HG02981 (cell line): Measurements from ENCODE around the gene KCNA1.

Source experiments
- ATAC-seq: cut with Tn5 transposase; IDR thresholded peaks from one replicate; pipeline ENCODE4 v1.9.1; 2021; ENCODE audit warnings: mild to moderate bottlenecking, moderate library complexity; ENCODE audit not compliant: unreplicated experiment

KCNA1 gene

GRCh38 chr12:4958697-4959375 is 49.1 kb downstream of the KCNA1 start:
- no peak for ATAC-seq

DNA sequence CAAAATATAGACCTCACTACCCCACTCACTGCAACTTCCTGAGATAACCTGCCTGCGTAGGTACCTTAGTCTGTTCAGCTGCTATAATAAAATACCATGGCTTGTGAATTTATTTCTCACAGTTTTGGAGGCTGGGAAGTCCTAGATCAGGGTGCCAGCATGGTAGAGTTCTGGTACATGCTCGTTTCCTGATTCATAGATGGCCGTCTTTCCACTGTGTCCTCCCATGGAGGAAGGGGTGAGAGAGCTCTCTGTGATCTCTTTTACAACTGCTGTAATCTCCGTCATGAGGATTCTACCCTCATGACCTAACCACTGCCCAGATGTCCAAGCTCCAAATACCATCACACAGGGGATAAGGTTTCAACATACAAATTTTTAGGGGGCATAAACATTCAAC is 49.7 kb downstream of the KCNA1 start:
- ATAC-seq = no peak

GRCh38 chr12:4960030-4960429 is 50.3 kb downstream of the KCNA1 start:
- ATAC-seq = no peak

GRCh38 chr12:4960547-4960946 is 50.8 kb downstream of the KCNA1 start:
- no peak for ATAC-seq

DNA sequence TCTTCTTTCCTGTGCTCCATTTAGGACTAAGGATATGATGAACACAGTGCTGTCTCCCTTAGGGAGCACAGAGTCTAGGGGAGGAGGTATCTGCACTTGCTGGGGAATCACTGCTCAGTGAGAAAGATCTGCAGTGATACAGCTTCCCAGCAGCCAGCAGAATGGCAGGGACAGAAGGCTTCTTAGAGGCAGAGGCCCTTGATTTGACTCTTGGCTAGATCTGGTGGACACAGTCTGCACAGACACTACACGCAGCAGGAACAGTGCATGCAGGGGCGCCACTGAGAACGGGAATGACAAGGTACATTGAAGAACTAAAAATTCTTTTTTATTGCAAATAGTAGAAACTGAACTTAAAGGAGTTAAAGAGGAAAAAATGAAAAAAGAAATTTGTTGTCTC is 51.6 kb downstream of the KCNA1 start:
- no peak for ATAC-seq

DNA sequence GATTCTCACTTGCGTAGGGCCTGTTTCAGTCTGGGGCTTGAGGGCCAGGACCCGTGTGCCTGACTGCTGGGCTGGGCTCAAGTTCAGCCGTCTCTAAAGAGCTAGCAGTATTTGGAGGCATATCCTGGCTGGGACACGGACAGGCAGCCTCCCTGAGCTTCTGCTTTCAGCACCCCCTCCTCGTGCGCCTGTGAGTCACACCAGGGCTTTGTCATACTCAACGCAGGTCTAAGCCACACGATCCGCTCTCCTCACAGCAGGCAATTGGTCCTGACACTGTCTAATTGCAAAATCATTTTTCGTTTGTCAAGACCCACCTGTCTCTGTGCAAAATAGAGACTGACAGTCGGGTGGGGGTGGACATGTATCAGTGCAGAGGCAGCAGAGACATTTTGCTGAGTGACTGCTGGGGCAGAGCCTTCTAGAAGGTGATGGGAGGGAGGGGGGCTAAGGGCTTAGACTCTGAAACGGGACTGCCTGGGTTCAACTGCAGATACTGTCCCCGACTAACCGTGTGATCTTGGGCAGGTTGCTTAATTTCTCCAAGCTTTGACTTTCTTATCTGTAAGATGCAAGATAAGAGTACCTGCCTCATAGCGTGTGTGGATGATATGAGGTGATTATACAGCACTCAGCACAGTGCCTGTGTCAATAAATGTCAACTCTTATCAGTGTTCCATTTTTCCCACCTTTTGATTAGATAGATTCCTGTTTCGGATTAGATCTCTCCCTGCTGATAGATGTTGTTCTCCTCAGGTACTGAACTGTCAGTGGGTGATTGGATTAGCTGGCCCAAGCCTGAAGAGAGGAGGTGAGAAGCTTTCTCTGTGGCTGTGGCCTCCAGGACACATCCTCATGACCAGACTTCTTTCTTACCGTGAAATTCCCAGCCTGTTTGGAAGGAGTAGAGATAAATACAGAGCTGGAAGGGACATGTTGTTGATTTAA is 53.1 kb downstream of the KCNA1 start:
- ATAC-seq = no peak
